DOHH2 (cell line): ENCODE data around the gene TUBB1.

ENCODE experiments used
- H3F3A ChIP-seq: fragments of 200-600 bp; sonication (generic), shearing (Covaris generic); 2 replicates; pipeline ENCODE4 v1.6.0; 2016; ENCODE audit warnings: antibody characterized with exemption, mild to moderate bottlenecking; ENCODE audit not compliant: control insufficient read depth, insufficient read depth
- H3K27ac ChIP-seq: fragments of 200-600 bp; sonication (generic); 2 replicates; pipeline ENCODE4 v1.5.1; 2014; ENCODE audit warnings: low read depth, mild to moderate bottlenecking, low read length, moderate library complexity
- H3K27me3 ChIP-seq: fragments of 200-600 bp; sonication (generic); 2 replicates; pipeline ENCODE4 v1.6.1; 2014; ENCODE audit warnings: mild to moderate bottlenecking, low read length, mixed read lengths; ENCODE audit not compliant: control insufficient read depth
- H3K36me3 ChIP-seq: fragments of 200-600 bp; sonication (generic); 2 replicates; pipeline ENCODE4 v1.6.1; 2014; ENCODE audit warnings: mild to moderate bottlenecking, low read length, moderate library complexity, mixed read lengths; ENCODE audit not compliant: control insufficient read depth
- H3K4me1 ChIP-seq: fragments of 200-600 bp; sonication (generic); 2 replicates; pipeline ENCODE4 v1.6.1; 2014; ENCODE audit warnings: mild to moderate bottlenecking, low read length, mixed read lengths; ENCODE audit not compliant: control insufficient read depth
- H3K4me2 ChIP-seq: fragments of 200-600 bp; sonication (generic); 2 replicates; pipeline ENCODE4 v1.6.0; 2014; ENCODE audit warnings: mild to moderate bottlenecking, low read length, moderate library complexity
- H3K4me3 ChIP-seq: fragments of 200-600 bp; sonication (generic); 2 replicates; pipeline ENCODE4 v1.5.1; 2014; ENCODE audit warnings: mild to moderate bottlenecking, low read length, mixed read lengths
- H3K79me2 ChIP-seq: fragments of 200-600 bp; sonication (generic); 2 replicates; pipeline ENCODE4 v1.6.1; 2014; ENCODE audit warnings: mild to moderate bottlenecking, low read length, mixed read lengths; ENCODE audit not compliant: control insufficient read depth
- H3K9me2 ChIP-seq: fragments of 200-600 bp; sonication (generic); replicated peaks from 2 replicates; pipeline ENCODE4 v1.6.1; 2014; ENCODE audit warnings: mild to moderate bottlenecking, low read length, mixed read lengths; ENCODE audit not compliant: control insufficient read depth
- H3K9me3 ChIP-seq: fragments of 200-600 bp; sonication (generic); 2 replicates; pipeline ENCODE4 v1.6.1; 2014; ENCODE audit warnings: antibody characterized with exemption, low read length, mixed read lengths; ENCODE audit not compliant: control insufficient read depth, insufficient read depth
- H4K20me1 ChIP-seq: fragments of 200-600 bp; sonication (generic); 2 replicates; pipeline ENCODE4 v1.6.0; 2014; ENCODE audit warnings: low read depth, mild to moderate bottlenecking, antibody characterized with exemption, low read length, moderate library complexity; ENCODE audit not compliant: control insufficient read depth, insufficient read depth
- CTCF ChIP-seq: fragments of 200-600 bp; sonication (generic); IDR thresholded peaks from one replicate; pipeline ENCODE4 v1.5.1; 2014; ENCODE audit warnings: antibody characterized with exemption, mild to moderate bottlenecking, low read depth, low read length; ENCODE audit not compliant: poor library complexity, severe bottlenecking
- EZH2phosphoT487 ChIP-seq: fragments of 200-600 bp; sonication (generic); IDR thresholded peaks from 2 replicates; pipeline ENCODE4 v1.6.1; 2017; ENCODE audit warnings: borderline replicate concordance, mild to moderate bottlenecking, antibody characterized with exemption, low read length, moderate library complexity, mixed read lengths

The TUBB1 gene

DNA sequence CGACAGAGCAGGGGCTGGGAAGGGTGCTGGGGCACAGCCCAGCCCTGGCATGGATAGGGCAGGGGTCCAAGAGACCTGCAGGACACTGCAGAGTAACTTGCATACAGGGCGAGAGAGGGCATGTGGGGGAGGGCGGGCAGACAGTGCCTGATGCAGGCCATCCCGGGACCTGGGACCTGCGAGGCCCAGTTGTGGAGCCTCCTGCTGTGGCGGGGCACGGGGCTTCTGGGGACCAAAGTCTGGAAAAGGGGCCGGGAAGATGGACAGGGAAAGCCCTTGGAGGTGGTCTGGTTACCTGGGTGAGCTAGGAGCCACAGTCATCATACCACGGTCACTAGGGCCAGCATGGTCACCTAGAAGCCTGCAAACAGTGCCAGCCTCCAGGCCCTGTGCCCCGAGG lies 412 bp upstream of the TUBB1 start:
- H3K9me2 ChIP-seq, result no peaks in the 10 kb centered on the region
- TF ChIP-seq CTCF, result no peak
- TF ChIP-seq EZH2phosphoT487, result no peak
- no peak overlapping the region for H3K27ac ChIP-seq
- peaks cover 20% of the 10 kb centered on the region for H3K4me1 ChIP-seq
- H3K4me2 ChIP-seq, result no peak overlapping the region
- no peak overlapping the region for H3K4me3 ChIP-seq
- no peaks in the 10 kb centered on the region for H3K27me3 ChIP-seq
- no peaks in the 10 kb centered on the region for H3K79me2 ChIP-seq
- no peaks in the 10 kb centered on the region for H3K9me3 ChIP-seq
- H3K36me3 ChIP-seq, result peaks cover 15% of the 10 kb centered on the region
- no peaks in the 10 kb centered on the region for H4K20me1 ChIP-seq
- 0 out of 2 replicates have a peak, but pooled peaks cover 8% of the 10 kb centered on the region for H3F3A ChIP-seq

- H3K9me3 ChIP-seq, result no peaks in the 10 kb centered on the region
- no peak overlapping the region for H3K27ac ChIP-seq
- no peaks in the 10 kb centered on the region for H3K9me2 ChIP-seq
- H3K4me1 ChIP-seq, result peaks cover 17% of the 10 kb centered on the region
- H3K79me2 ChIP-seq, result peaks cover 7% of the 10 kb centered on the region
- 0 out of 2 replicates have a peak, but pooled peaks cover 8% of the 10 kb centered on the region for H3F3A ChIP-seq
- TF ChIP-seq EZH2phosphoT487 (no peak), CTCF (no peak)
- H4K20me1 ChIP-seq, result 0 out of 2 replicates have a peak, but pooled peaks cover 6% of the 10 kb centered on the region
- peaks cover 37% of the 10 kb centered on the region for H3K36me3 ChIP-seq
- H3K4me3 ChIP-seq, result no peak overlapping the region
- no peaks in the 10 kb centered on the region for H3K27me3 ChIP-seq
- H3K4me2 ChIP-seq, result no peak overlapping the region
Observed at GRCh38 chr20:59020938-59021551, 1.8 kb downstream of the TUBB1 start.

GRCh38 chr20:59022754-59023153 lies 3.5 kb downstream of the TUBB1 start:
- H3K4me2 ChIP-seq, result no peak overlapping the region
- 0 out of 2 replicates have a peak, but pooled peaks cover 8% of the 10 kb centered on the region for H3F3A ChIP-seq
- no peak for TF ChIP-seq EZH2phosphoT487
- TF ChIP-seq CTCF, result no peak
- no peaks in the 10 kb centered on the region for H3K9me2 ChIP-seq
- H3K27me3 ChIP-seq, result no peaks in the 10 kb centered on the region
- peaks cover 54% of the 10 kb centered on the region for H3K36me3 ChIP-seq
- no peak overlapping the region for H3K27ac ChIP-seq
- peaks cover 22% of the 10 kb centered on the region for H3K79me2 ChIP-seq
- H3K9me3 ChIP-seq, result no peaks in the 10 kb centered on the region
- H3K4me1 ChIP-seq, result peaks cover under 1% of the 10 kb centered on the region; the same call in 1 of the 2 replicates
- no peak overlapping the region for H3K4me3 ChIP-seq
- H4K20me1 ChIP-seq, result peaks cover 9% of the 10 kb centered on the region; the same call in 1 of the 2 replicates
